MM.1S (cell line): Measurements from ENCODE around the gene HYAL1.
A peak's percentile ranks its signal among the peaks of the same experiment; 100 is the strongest.

Experiments
- DNase-seq: peaks from one replicate; pipeline ENCODE4 v3.0.0-alpha.2; 2015
- H2AFZ ChIP-seq: fragments of 300-600 bp; sonication (generic); 2 replicates; pipeline ENCODE4 v1.6.0; 2016; ENCODE audit warnings: antibody characterized with exemption, low read length
- H3F3A ChIP-seq: fragments of 300-600 bp; sonication (generic); 2 replicates; pipeline ENCODE4 v1.6.1; 2016; ENCODE audit warnings: mild to moderate bottlenecking, antibody characterized with exemption, low read length, moderate library complexity, mixed read lengths; ENCODE audit not compliant: insufficient read depth
- H3K27ac ChIP-seq: fragments of 300-600 bp; sonication (generic); 2 replicates; pipeline ENCODE4 v1.5.1; 2016; ENCODE audit warnings: mild to moderate bottlenecking, low read length
- H3K27me3 ChIP-seq: fragments of 300-600 bp; sonication (generic); replicated peaks from 2 replicates; pipeline ENCODE4 v1.6.0; 2016; ENCODE audit warnings: low read length; ENCODE audit not compliant: insufficient read depth
- H3K36me3 ChIP-seq: fragments of 300-600 bp; sonication (generic); replicated peaks from 2 replicates; pipeline ENCODE4 v1.6.1; 2016; ENCODE audit warnings: mild to moderate bottlenecking, low read length, mixed read lengths; ENCODE audit not compliant: insufficient read depth
- H3K4me1 ChIP-seq: fragments of 300-600 bp; sonication (generic); 2 replicates; pipeline ENCODE4 v1.6.1; 2016; ENCODE audit warnings: low read length, mixed read lengths
- H3K4me2 ChIP-seq: fragments of 300-600 bp; sonication (generic); 2 replicates; pipeline ENCODE4 v1.6.0; 2016; ENCODE audit warnings: low read depth, low read length
- H3K4me3 ChIP-seq: fragments of 300-600 bp; sonication (generic); 2 replicates; pipeline ENCODE4 v1.5.1; 2016; ENCODE audit warnings: low read length, mixed read lengths
- H3K79me2 ChIP-seq: fragments of 300-600 bp; sonication (generic); 2 replicates; pipeline ENCODE4 v1.6.1; 2016; ENCODE audit warnings: mixed run types, low read length, mixed read lengths
- H3K9ac ChIP-seq: fragments of 300-600 bp; sonication (generic); 2 replicates; pipeline ENCODE4 v1.6.1; 2016; ENCODE audit warnings: low read length, mixed read lengths
- H3K9me2 ChIP-seq: fragments of 300-600 bp; sonication (generic); replicated peaks from 2 replicates; pipeline ENCODE4 v1.6.1; 2016; ENCODE audit warnings: mild to moderate bottlenecking, low read length, mixed read lengths; ENCODE audit not compliant: insufficient read depth
- H3K9me3 ChIP-seq: fragments of 300-600 bp; sonication (generic); replicated peaks from 2 replicates; pipeline ENCODE4 v1.6.1; 2016; ENCODE audit warnings: mild to moderate bottlenecking, low read length, mixed read lengths; ENCODE audit not compliant: insufficient read depth
- H4K20me1 ChIP-seq: fragments of 300-600 bp; sonication (generic); 2 replicates; pipeline ENCODE4 v1.6.1; 2016; ENCODE audit warnings: mild to moderate bottlenecking, low read length, moderate library complexity, mixed read lengths; ENCODE audit not compliant: insufficient read depth
- EZH2 ChIP-seq: fragments of 300-600 bp; sonication (generic); optimal IDR thresholded peaks from 2 replicates; pipeline ENCODE3; 2017; ENCODE audit warnings: low read depth, mild to moderate bottlenecking, antibody characterized with exemption, low read length, mixed read lengths
- EZH2phosphoT487 ChIP-seq: fragments of 300-600 bp; sonication (generic); IDR thresholded peaks from 2 replicates; pipeline ENCODE4 v1.6.1; 2018; ENCODE audit warnings: antibody characterized with exemption, low read length
- TF ChIP-seq, protein P1 (sequence below): fragments of 300-600 bp; sonication (generic); IDR thresholded peaks from 2 replicates; pipeline ENCODE4 v1.5.1; 2016; ENCODE audit warnings: antibody characterized with exemption, low read length, mixed read lengths

HYAL1 gene

DNA sequence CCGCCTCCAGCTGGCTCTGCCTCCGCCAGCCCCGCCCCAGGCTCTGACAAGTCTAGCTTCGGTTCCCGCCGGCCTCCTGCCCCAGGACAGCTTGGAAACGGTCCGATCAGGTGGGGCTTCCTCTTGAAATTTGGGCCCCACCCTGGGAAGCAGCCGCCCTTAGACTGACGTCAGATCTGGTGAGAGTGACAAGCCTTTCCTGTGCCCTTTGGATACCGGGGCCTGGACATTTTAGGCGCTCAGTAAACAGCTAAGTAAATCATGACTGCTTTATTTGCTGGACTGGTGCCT lies 3.8 kb downstream of the HYAL1 start:
- peak overlapping the region; percentile 80 for H3K9ac ChIP-seq
- H3K4me2 ChIP-seq, result peak overlapping the region; percentile 94
- H3K79me2 ChIP-seq, result peaks cover 11% of the 10 kb centered on the region; the same call in 1 of the 2 replicates
- H3K36me3 ChIP-seq, result no peaks in the 10 kb centered on the region
- DNase-seq, result no peak
- H3K9me2 ChIP-seq, result no peaks in the 10 kb centered on the region
- H3F3A ChIP-seq, result peaks cover 4% of the 10 kb centered on the region; the same call in 1 of the 2 replicates
- no peaks in the 10 kb centered on the region for H4K20me1 ChIP-seq
- peak overlapping the region; percentile 87 for H2AFZ ChIP-seq
- H3K9me3 ChIP-seq, result no peaks in the 10 kb centered on the region
- H3K4me1 ChIP-seq, result peaks cover 12% of the 10 kb centered on the region; the same call in 1 of the 2 replicates
- peak overlapping the region; percentile 55; the same call in 1 of the 2 replicates for H3K27ac ChIP-seq
- H3K27me3 ChIP-seq, result no peaks in the 10 kb centered on the region
- TF ChIP-seq EZH2phosphoT487 (no peak), EZH2 (no peak)
- TF ChIP-seq, protein P1, sequence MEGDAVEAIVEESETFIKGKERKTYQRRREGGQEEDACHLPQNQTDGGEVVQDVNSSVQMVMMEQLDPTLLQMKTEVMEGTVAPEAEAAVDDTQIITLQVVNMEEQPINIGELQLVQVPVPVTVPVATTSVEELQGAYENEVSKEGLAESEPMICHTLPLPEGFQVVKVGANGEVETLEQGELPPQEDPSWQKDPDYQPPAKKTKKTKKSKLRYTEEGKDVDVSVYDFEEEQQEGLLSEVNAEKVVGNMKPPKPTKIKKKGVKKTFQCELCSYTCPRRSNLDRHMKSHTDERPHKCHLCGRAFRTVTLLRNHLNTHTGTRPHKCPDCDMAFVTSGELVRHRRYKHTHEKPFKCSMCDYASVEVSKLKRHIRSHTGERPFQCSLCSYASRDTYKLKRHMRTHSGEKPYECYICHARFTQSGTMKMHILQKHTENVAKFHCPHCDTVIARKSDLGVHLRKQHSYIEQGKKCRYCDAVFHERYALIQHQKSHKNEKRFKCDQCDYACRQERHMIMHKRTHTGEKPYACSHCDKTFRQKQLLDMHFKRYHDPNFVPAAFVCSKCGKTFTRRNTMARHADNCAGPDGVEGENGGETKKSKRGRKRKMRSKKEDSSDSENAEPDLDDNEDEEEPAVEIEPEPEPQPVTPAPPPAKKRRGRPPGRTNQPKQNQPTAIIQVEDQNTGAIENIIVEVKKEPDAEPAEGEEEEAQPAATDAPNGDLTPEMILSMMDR, result no peak
- peak overlapping the region; percentile 72 for H3K4me3 ChIP-seq

DNA sequence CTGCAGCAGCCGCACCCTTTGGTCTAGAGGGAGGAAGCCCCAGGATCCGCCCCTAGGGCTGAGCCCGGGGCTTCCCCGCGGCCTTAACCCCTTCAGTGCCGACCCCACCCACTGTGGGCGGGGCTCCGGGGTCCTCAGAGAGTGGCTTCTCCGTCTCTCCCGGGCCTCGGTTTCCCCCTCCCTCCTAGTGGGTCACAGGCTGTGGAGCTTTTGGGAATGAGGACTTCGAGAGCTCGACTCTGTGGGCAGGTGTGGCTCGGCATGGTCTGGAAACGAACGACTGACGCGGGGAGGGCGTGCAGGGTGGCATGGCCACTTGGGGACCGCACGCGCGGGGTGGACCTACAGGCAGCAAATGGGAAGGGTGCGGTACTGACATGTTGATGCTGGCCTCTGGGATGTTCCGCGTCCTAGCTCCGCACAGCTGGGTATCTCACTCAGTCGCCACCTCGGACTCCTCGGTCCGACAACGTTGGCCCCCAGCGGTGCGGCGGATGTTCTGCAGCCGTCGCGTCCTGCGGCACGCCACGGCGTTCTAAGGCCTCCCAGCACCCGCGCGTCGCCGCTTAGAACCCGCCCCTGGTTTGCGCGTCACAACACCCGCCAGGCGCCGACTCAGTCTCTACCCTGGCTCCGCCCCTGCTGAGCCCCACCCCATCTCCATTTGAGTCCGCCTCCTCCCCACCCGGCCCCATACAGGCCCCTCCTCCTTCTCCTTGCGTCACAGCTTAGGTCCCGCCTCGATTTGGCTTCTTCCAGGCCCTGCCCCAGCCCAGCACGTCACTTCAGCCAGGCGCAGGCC lies 4.3 kb downstream of the HYAL1 start, which contains the start of the genes HYAL3 and NAA80:
TSS of gene HYAL3 (minus strand) at position 570 of the 802 bp plus-strand sequence. CDS start 3,803 bp downstream, outside the sequence.
TSS of gene NAA80 (minus strand) at position 570 of the 802 bp plus-strand sequence. CDS start 1,942 bp downstream, outside the sequence.
- Histone ChIP-seq H4K20me1 (no peaks in the 10 kb centered on the region), H3K4me1 (peaks cover 12% of the 10 kb centered on the region; the same call in 1 of the 2 replicates)
- TF ChIP-seq EZH2phosphoT487, result no peak
- TF ChIP-seq, protein P1, result peak; percentile 51

DNA sequence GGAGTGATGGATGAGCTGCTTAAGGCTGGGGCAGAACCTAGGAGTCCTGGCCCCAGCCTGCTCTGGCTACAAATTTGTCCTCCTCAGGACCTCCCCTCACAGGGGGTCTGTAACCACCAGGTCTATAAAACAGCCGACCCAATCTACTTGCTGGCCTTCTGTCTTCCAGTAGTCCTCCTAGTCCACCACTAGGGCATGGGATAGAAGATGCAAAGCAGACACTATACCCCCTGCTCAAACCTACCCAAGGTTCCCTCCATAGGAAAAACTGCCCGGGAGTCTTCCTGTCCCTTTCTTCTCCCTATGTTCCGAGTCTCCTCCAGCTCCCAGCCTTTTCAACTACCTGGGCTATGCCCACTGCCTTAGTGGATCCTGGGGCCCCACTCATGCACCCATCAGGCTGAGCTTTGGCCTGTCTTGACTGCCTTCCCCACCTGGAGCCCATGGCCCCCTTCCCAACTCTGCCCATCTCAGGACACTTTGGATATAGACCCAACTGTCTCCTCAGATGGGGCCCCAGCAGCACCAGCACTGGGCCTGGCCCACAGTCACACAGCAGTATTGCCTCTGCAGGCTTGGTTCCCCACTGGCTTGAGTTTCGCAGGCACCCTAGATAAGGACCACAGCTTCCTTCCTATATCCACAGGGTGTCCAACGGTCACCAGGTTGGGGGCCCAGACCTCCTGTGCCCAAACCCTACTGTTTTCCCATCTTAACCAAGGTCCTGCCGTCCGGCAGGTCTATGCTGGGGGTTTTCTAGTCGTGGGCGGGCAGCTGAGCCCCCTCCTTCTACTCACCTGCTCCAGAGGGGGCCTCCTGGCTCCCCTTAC lies 5.3 kb downstream of the HYAL1 start:
- peaks cover 4% of the 10 kb centered on the region; the same call in 1 of the 2 replicates for H3F3A ChIP-seq
- no peaks in the 10 kb centered on the region for H3K9me2 ChIP-seq
- no peaks in the 10 kb centered on the region for H4K20me1 ChIP-seq
- peak overlapping the region; percentile 98; the same call in 1 of the 2 replicates for H2AFZ ChIP-seq
- no peak overlapping the region for H3K27ac ChIP-seq
- H3K4me1 ChIP-seq, result peaks cover 12% of the 10 kb centered on the region; the same call in 1 of the 2 replicates
- no peaks in the 10 kb centered on the region for H3K36me3 ChIP-seq
- H3K9ac ChIP-seq, result peak overlapping the region; percentile 86
- DNase-seq, result no peak
- peak overlapping the region; percentile 99 for H3K4me2 ChIP-seq
- H3K79me2 ChIP-seq, result peaks cover 11% of the 10 kb centered on the region; the same call in 1 of the 2 replicates
- peak overlapping the region; percentile 98 for H3K4me3 ChIP-seq
- H3K9me3 ChIP-seq, result no peaks in the 10 kb centered on the region
- TF ChIP-seq EZH2 (no peak), EZH2phosphoT487 (no peak)
- TF ChIP-seq, protein P1, result no peak
- H3K27me3 ChIP-seq, result no peaks in the 10 kb centered on the region

More for the DNA sequence above, 4.3 kb downstream of the HYAL1 start, which contains the start of the genes HYAL3 and NAA80:
- H3K9me2 ChIP-seq, result no peaks in the 10 kb centered on the region
- H3K27me3 ChIP-seq, result no peaks in the 10 kb centered on the region
- peak within 1 kb of the TSS; percentile 98 for H3K4me3 ChIP-seq
- peaks cover 4% of the 10 kb centered on the region; the same call in 1 of the 2 replicates for H3F3A ChIP-seq
- peak within 1 kb of the TSS; percentile 86 for H3K9ac ChIP-seq
- no peaks in the 10 kb centered on the region for H3K36me3 ChIP-seq
- peak within 1 kb of the TSS; percentile 67; the same call in 1 of the 2 replicates for H3K27ac ChIP-seq
- peaks cover 11% of the 10 kb centered on the region; the same call in 1 of the 2 replicates for H3K79me2 ChIP-seq
- peak; percentile 98 for DNase-seq
- peak within 1 kb of the TSS; percentile 98 for H2AFZ ChIP-seq
- H3K4me2 ChIP-seq, result peak within 1 kb of the TSS; percentile 99
- H3K9me3 ChIP-seq, result no peaks in the 10 kb centered on the region
